NCI-H2171 (cell line): ENCODE measurements around the gene BCL7A.

ENCODE experiments used
- DNase-seq: peaks from one replicate; lab custom pipeline; 2025; lab: John Stamatoyannopoulos, UW

The BCL7A gene

DNA sequence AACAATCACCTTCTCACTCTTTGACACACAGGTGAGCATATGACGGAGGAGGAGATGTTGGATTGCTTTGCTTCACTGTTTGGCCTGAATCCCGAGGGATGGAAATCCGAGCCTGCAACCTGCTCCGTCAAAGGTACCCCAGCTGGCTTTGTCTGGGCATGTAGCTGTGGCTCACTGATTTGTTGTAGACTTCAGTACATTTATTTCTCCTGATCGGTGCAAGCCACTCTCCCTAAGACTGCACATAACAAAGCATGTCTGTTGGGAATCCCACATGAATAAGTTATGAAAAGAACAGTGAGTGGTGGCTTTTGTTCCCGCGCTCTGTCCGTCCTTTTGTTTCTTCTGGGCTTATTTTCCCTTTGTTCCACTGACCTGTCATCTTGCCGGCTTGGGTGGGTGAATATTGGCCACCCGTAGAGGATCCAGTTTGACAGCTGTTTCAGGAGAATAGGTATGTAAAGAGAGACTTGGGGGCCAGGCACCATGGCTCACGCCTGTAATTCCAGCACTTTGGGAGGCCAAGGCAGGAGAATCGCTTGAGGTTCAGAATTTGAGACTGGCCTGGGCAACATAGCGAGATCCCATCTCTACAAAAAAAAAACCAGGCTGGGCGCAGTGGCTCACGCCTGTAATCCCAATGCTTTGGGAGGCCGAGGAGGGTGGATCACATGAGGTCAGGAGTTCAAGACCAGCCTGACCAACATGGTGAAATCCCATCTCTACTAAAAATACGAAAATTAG is 20.0 kb upstream of the BCL7A start:
- DNase-seq = peak; percentile 96

DNA sequence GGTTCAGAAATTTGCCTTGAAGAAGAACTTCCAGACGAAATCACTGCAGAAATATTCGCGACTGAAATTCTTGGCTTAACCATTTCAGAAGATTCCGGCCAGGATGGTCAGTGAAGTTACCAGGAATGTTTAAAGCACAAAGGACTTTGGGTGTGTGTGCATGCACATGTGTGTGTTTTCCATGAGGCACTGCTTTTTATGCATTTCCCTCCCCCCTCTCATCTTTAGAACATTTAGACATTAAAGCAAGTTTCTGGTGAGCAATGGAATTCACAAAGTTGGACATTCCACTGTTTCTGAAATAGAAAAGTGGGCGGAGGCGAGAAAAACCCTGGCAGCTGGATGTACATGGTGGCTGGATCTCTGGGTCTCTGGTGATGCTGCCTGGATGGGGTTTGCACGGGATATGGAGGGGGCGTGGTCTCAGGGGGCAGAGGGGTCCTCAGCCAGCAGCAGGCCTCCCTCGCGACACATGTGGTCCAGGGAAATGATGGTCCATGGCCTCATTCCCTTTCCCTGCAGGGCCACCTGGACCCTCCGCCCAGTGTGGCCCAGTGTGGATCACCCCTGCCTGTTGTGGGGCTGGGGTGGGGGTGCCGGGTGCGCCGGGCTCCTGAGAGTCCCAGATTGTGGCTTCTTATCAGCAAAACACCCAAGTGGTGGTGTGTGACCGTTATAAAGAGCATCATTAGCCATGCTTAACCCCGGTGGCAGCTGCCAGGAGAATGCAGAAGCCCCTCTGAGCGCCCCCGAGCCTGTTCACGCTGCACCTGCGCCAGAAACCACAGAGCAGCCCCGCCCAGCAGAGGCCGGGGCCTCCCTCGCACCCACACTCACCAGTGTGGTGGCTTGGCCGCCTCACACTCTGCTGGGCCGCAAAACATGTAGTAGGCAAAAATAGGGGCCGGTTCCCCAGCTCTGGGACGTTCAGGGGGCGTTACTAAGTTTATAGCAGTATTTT is 17.8 kb upstream of the BCL7A start:
- no peak for DNase-seq

GRCh38 chr12:122004633-122005071 is 17.0 kb upstream of the BCL7A start:
- no peak for DNase-seq

DNA sequence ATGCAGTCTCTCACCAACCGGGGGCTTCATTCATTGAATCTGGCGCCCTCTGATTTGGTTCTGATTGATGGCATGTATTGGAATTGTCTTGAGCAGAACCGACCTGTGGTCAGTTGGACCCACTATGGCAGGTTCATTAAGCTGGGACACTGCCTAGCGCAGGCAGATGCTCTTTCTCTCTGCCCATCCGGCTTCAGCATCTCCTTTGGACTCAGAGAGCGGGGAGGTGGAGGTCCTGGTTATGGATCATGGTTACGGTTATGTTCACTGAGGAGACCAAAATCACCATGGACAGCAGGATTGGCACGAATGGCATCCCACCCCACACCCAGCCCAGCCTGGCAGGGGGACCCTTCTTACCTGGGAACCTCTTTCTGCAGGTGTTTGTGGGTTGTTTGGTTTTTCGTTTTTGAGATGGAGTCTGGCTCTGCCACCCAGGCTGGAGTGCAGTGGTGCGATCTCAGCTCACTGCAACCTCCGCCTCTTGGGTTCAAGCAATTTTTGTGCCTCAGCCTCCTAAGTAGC is 16.4 kb upstream of the BCL7A start:
- DNase-seq = no peak

GRCh38 chr12:122006186-122006926 is 15.3 kb upstream of the BCL7A start:
- DNase-seq = no peak

DNA sequence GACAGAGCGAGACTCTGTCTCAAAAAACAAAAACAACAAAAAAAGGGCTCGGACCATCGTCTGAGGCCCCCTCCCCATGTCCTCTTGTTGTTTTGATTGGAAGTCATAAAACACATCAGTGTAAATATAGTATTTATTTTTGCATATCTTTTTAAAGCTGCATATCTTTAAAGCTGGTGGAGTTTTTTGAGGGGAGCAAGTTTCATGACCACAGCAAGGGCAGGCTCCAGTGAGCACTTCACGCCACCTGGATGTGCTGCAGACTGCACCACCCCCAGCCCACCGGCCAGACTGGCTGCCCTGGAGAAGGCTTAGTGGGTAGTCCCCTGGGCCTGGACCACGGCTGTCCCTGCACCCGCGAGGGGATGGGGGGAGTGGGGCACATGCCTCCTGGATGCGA is 11.9 kb upstream of the BCL7A start:
- DNase-seq = no peak

DNA sequence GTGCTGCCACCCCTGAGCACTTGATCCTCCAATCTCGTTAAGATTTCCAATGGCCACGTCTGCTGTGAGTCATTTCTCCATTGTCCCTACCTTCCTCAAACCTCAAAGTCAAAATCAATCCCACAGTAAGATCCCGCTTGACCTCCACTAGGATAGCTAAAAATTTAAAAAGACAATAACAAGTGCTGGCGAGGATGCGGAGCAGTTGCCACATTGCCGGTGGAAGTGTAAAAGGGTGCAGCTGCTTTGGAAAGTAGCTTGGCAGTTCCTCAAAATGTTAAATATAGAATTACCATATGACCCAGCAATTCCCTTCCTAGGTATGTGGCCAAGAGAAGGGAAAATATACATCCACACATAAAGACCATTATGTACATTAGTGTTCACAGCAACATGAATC is 9.5 kb upstream of the BCL7A start:
- DNase-seq = no peak

DNA sequence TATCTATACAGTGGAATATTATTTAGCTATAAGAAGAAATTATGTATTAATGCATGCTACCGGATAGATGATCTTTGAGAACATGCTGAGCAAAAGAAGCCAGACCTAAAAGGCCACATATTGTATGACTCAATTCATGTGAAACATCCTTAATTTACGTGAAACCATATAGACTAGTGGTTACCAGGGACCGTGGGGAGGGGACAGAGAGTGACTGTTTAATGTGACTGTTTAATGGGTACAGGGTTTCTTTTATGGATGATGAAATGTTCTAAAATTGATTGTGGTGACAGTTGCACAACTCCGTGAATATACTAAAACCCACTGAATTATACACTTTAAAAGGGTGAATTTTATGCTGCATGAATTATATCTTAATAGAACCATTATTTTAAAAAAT is 8.5 kb upstream of the BCL7A start:
- no peak for DNase-seq

DNA sequence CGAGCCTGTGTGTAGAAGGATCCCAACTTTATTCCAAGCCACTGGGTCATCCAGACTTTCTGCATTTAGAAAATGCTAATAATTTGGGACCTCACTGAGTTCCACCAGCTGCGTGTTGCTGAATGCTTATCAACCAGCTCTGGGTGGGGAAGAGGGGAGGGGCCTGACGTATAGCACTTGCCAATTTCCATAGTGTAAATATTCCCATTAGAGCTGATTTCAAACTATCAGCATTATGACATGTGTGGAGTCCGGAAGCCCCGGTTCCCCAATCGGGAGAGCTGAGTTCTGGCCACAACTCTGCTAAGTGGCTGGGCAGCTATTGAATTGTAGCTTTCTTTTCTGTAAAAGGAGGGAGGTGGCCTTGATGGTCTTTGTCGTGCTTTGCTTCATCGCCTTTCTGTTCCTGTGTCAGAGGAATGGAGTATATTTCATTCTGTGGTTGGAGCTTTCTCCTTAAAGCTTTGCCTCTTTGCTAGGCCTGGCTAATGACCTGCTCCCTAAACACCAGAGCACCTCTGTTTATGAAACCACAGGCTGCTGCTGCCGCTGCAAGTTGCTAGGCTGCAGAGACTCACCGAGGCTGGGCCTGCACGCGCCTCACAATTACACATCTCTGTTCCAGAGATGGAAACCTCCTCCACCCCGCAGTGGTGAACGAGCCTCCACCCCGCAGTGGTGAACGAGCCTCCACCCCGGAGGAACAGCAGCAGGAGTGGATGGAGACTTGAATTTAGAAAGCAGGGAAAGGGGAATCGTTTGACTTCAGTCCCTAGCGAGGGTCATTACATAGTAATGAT is 7.7 kb upstream of the BCL7A start:
- DNase-seq = no peak

- no peak for DNase-seq
These were observed 6.9 kb upstream of the BCL7A start for GRCh38 chr12:122014781-122015180.

DNA sequence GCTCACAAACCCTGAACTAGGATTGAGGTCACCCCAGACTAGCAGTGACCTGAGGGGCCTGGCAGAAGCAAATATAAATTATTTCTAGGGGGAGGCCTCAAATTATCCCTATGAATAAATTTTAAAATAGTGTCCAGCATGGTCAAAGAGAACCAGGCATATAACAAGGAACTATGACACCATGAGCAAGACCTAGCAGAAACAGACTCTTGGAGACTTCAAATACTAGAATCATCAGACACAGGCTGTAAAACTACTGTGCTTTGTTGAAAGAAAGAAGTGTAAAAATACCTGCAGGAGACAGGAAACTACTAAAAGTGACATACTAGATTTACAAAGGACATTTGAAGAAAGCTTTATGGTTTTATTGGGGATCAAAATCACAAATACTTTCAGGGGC is 3.2 kb upstream of the BCL7A start:
- no peak for DNase-seq

DNA sequence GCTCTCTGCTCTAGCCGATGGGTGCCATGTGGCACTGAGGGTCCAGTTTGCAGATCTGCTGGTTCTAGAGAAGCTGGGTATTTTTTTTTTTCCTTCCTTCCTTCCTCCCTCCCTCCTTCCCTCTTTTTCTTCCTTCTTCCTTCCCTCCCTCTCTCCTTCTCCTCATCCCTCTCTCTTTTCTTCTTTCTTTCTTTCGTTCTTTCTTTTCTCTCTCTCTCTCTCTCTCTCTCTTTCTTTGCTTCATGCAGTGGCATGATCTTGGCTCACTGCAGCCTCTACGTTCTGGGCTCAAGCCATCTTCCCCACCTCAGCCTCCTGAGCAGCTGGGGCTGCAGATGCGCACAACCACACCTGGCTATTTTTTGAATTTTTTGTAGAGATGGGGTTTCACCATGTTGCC is 2.7 kb upstream of the BCL7A start:
- DNase-seq = no peak

- no peak for DNase-seq
These were observed 890 bp upstream of the BCL7A start for GRCh38 chr12:122020795-122021192.

- DNase-seq = no peak
These were observed 377 bp upstream of the BCL7A start for GRCh38 chr12:122021193-122021821.

DNA sequence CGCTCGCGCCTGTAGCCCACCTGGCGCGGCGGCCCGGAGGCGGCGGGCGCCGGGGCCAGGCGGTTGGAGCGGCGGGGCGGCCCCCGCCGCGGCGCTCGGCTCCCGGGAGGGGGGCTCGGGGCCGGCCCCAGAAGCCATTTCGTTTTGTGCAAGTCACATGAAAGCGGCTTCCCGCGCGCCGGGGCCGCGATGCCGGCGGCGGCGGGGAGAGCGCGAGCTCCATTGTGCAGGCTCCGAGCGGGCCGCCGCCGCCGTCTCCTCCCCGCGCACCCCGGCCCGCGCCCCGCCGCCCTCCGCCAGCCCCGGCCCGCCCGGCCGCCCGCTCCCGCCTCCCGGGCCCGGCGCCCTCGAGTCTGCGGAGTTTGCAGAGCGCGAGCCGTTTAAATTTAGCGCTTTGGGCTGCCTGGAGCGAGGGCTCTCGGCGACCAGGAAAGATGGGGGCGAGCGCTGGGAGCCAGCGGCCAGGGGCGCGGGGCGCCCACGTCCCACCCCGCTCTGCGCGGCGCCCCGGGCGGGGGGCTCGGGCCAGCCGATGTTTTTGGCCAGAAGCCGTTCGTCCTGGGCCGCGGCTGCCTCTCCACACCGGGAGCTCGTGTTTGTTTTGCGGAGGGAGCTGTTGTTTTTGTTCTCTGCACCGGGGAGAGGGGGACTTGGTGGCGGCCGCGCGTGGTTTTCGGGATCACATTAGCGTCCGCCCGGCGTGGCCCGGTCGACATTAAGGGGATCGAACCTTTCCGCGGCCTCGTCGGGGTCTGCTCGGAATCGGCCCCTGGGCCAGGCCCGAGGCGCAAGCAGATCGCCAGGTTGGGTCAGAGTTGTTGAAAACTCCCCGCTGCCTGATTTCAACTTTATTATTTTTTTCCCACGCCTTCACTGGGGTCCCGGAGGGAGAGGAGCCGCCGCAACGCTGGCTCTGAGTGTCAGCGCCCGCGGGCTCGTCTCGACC is 982 bp downstream of the BCL7A start:
- peak; percentile 38 for DNase-seq

DNA sequence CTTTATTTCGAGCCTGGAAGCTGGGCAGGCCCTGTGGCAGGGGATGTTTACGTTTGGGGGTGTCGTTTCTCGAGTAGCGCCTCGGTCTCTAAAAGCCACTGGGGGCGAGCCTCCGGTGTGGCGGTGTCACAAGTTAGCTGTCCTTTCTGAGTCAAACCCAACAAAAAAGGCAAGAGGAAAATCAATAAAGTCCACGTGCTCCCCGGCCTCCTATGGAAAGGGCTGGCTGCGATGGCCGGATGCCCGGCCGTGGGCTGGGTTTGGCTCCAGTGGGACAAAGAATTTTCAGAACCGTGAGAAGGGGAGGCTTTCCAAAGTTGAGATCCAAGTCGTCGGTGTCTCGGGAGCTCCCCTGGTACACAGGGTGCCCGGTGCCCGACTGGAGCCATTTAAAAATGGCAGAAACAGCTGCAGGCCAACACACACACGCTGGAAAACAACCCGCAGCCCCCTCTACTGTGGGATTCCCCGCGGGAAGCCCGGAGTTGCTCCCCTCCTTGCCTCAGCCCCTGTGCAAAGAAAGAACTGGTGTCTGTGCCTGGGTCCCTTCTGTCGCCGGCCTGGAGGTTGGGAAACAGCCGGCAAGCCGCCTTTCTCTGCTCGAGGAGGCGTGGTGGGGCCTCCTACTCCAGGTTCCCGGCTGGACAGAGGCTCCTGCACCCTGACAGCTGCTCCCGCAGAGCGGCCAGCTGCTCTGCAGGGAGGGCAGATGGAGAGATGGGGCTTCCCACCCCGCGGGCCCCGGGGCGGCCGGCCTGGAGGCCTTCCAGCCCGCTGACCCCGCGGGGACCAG is 1.9 kb downstream of the BCL7A start:
- peak; percentile 76 for DNase-seq

- DNase-seq = no peak
These were observed 2.6 kb downstream of the BCL7A start for GRCh38 chr12:122024132-122024785.

GRCh38 chr12:122026706-122027333 is 5.1 kb downstream of the BCL7A start:
- DNase-seq = no peak
